ACHN (cell line): Measurements from ENCODE around the gene TRIM71.
"Not testable (repeated sequence)": the region's sequence is repeated elsewhere in the genome, so short reads cannot be mapped to it uniquely, and the experiment has no call there.

ENCODE experiments used
- DNase-seq: peaks from one replicate; pipeline ENCODE4 v3.0.0-alpha.2; 2015
- in situ Hi-C: cut with HindIII; loops from 2 replicates; pipeline ENCODE4 v1.10.0; 2017; ENCODE audit warnings: low sequenced_read_pairs, low pct_ligation_motif_present, low pct_unique_long_range_greater_than_20kb

Gene TRIM71

GRCh38 chr3:32839714-32840085 lies 21.9 kb downstream of the TRIM71 start:
- in situ Hi-C loops, result no loop called here

DNA sequence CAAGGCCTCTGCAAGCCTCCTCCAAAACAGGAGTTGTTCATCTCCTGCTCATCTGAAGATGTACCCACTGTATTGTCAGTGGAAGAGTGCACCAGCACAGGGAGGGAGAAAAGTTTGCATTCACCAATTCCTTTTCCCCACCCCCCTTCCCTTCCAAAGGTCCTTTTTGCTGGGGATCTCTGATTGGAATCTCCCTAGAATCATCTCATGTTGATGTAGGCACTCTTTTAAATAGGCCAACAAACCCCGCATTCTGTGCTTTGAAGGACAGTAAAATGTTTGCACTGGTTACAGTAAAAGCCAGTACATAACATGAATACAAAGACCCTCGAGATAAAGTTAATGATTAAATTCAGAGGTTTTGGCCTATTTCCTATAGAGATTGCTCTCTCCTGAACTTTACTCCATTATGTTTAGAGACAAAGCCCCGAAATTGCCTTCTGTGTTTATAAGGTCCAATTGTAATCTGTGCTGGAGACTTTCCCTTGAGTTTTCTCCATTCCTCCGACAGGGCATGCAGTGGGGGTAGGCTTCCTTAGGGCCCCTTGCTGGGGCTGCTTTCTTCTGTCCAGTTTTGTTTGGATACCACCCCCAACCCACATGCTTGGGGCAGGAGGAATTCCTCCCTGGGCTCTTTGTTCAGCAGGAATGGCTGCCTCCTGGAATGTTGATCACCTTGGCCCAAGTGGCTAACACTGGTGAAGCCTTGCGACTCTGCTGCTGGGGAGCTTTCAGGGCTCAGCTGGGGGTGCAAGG lies 22.5 kb downstream of the TRIM71 start:
- no peak for DNase-seq
- in situ Hi-C loops, result no loop called here

More at GRCh38 chr3:32839714-32840085, 21.9 kb downstream of the TRIM71 start:
- DNase-seq, result no peak

GRCh38 chr3:32841341-32841740 lies 23.5 kb downstream of the TRIM71 start:
- in situ Hi-C loops, result no loop called here
- no peak for DNase-seq

GRCh38 chr3:32841867-32842470 lies 24.2 kb downstream of the TRIM71 start:
- in situ Hi-C loops, result no loop called here
- DNase-seq, result no peak

GRCh38 chr3:32842531-32842931 lies 24.7 kb downstream of the TRIM71 start:
- no peak for DNase-seq
- in situ Hi-C loops, result no loop called here

DNA sequence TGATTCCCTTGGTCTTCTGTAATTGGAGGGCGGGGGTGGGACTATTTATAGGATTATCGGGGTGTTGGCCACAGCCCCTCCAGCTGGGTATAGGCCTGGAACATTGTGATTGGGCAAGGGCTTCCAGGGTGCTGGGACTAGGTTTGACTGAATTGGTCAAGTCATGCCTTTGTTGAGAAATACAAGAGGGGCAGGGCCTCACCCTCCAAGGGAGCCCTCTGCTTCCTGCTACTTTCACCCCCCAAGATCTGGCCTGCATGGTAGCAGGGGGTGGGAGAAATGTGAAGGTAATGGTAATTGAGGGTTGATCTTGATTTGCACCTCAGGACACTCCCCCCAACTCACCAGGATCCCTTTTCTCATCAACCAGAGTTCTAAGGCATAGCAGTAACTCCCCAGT lies 25.2 kb downstream of the TRIM71 start:
- in situ Hi-C loops, result no loop called here
- no peak for DNase-seq

DNA sequence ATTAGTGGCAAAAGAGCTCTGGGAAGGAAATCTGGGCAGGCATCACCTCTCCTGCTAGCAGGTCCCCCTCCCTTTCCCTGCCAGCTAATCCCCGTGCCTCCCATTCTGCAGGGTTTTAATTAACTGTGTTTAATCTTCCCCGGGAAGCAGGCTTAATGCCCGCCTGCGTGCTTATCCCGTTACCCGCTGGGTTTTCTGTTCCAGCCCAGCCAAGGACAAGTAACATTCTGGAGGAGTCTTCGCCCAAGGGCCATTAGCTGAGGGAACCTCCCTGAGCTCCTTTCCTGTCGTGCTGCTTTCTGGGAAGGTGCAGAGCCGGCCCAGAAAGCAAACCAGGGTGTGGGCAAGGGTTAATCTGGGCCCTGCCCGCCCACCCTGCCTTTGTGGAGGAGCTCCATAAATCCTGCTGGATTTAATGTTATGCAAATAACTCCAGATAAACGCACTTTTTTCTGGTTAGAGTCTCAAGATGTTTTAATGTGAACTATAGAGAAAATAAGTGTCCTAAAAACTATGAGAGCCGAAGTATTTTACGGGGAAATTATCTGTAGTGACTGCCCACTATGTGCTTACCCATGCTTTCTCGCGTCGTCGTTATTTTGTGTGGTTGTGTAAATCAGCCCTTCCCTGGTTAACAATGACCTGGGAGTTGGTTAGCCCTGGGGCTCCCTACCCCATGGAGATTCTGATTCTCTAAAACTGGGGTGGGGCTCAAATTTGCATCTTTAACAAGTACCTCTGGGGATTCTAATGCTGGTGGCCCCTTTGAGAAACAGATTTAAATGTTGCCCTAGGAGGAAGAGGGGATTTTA lies 25.9 kb downstream of the TRIM71 start:
- no peak for DNase-seq
- in situ Hi-C loops, result no loop called here

DNA sequence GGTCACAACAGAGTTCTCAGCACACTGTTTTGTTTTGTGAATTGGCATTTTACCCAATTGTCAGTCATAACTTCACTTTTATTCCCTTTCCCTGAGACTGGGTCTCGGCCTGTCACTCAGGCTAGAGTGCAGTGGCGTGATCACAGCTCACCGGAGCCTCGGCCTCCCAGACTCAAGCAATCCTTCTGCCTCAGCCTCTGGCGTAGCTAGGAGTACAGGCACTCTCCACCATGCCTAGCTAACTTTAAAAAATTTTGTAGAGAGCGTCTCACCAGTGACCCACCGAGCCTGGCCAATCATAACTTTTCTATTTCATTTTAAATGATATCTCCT lies 26.5 kb downstream of the TRIM71 start:
- in situ Hi-C loops, result no loop called here
- DNase-seq, result no peak

DNA sequence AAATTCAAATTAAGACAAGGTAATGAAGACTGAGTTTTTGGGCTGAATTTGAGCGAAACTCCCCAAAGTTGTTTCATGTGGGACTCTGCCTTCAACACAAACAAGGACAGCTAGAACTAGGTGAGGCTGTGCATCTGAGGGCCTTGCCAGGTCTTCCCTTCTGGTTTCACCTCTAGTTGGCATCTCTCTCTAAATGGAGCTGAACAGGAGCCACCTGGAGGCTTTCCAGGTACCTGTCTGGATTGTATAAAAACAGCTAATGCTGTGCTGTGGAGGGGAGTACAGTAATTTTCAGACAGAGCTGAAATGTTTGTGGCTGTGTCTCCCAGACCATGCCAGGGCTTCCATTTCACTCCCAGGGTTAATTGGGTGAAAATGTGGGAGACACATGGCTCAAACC lies 27.1 kb downstream of the TRIM71 start:
- DNase-seq, result no peak
- in situ Hi-C loops, result no loop called here

- DNase-seq, in situ Hi-C loops: not testable (repeated sequence)
These were observed 27.7 kb downstream of the TRIM71 start for GRCh38 chr3:32845546-32845945.

DNA sequence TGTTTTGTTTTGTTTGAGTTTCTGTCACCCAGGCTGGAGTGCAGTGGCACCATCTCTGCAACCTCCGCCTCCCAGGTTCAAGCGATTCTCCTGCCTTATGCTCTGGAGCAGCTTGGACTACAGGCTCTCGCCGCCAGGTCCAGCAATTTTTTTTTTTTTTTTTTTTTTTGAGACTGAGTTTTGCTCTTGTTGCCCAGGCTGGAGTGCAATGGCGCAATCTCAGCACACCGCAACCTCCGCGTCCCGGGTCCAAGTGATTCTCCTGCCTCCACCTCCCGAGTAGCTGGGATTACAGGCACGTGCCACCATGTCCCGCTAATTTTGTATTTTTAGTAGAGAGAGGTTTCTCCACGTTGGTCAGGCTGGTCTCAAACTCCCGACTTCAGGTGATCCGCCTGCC lies 29.2 kb downstream of the TRIM71 start:
- in situ Hi-C loops, DNase-seq: not testable (repeated sequence)

GRCh38 chr3:32847528-32847927 lies 29.7 kb downstream of the TRIM71 start:
- in situ Hi-C loops, result no loop called here
- DNase-seq, result no peak

- no peak for DNase-seq
- in situ Hi-C loops, result no loop called here
These were observed 30.4 kb downstream of the TRIM71 start for GRCh38 chr3:32848215-32848614.

DNA sequence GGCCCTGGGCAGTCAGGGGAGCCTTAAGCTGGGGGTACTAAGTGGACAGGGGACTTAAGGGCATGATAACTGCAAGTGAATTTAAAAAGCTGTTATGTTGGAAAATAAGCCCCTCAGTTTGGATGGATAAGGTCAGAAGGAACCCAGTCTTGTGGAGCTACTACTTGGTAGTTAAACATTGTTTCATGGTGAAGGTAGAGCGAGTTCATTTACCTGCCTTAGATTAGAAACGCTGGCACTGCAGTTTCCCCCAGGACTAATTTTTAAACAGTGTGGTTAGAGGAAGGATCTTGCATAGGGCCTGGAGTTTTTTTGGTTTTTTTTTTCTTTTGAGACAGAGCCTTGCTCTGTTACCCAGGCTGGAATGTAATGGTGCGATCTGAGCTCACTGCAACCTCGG lies 31.2 kb downstream of the TRIM71 start:
- no peak for DNase-seq
- in situ Hi-C loops, result no loop called here

DNA sequence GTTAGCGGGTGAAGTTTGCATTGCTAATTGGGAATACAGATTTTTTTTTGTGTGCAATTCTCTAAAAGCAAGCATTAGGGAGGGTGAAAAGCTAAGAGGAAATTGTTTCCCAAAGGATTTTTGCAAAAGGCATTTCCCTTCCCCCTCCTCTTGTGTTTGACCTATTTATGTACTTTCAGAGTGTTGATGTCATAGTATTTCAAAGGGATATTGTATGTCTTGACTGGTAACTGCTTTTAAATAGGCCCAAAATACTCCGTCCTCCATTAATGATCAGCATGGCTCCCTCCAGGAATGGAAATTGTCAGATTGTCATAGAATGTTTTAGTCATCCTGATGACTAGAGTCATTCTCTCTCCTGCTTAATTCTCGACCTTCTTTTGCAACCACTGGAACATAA lies 32.4 kb downstream of the TRIM71 start:
- in situ Hi-C loops, result no loop called here
- no peak for DNase-seq

GRCh38 chr3:32850636-32851035 lies 32.8 kb downstream of the TRIM71 start:
- in situ Hi-C loops, result no loop called here
- no peak for DNase-seq

- no peak for DNase-seq
These were observed 34.3 kb downstream of the TRIM71 start for GRCh38 chr3:32852146-32852545.

GRCh38 chr3:32855350-32855953 lies 37.7 kb downstream of the TRIM71 start:
- DNase-seq, result no peak
- in situ Hi-C loops, result no loop called here

More at GRCh38 chr3:32852146-32852545, 34.3 kb downstream of the TRIM71 start:
- in situ Hi-C loops, result no loop called here

DNA sequence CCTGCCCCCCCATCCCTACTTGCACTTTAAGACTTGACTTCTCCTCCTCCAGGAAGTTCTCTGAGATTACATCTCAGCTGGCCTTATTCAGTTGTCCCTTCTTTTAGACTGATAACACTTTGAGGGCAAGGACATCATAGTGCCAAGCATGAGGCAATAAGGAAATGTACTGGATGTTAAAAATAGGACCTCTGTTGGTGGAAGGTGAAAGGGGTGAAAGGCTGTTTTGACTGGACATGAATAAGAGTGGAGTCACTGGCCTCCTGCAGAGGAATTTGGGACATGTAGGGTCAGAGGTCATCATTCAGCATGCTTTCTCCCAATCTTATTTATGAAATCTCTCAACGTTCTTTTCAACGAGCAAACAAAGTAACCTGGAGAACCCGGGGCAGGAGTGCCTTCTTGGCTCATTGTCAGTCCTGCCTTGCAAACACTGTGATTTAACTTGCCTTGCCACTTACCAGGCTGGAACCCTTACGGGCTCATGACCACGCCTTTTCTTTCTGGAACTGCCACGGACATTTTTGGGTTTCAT lies 38.6 kb downstream of the TRIM71 start:
- no peak for DNase-seq
- in situ Hi-C loops, result no loop called here
